ENCODE data around the gene CCR6.

Gene CCR6

DNA sequence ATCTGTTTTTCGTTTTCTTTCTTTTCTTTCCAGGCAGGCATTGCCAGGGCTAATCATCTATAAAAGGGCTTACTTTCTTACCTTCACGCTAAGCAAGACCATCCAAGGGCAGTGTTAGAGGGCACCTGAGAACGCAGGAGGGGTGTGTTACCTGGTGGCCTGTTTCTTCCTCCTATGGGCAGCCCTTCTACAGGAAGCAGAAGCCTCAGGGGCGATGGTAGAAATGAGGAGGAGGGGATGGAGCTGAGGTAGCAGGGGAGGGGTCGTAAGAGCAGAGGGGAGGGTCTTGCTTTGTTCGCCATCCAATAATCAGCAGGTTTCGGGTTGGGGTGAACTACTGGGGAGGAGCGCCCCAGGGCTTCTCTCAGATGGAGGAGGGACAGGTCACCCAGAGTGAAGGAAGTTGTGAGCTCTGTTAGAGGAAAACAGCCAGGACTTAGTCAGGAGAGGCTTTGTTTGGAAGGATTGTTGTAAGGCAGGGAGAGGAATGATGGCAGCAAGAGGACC is 1.5 kb upstream of the CCR6 start:
- no peak for DNase-seq

DNA sequence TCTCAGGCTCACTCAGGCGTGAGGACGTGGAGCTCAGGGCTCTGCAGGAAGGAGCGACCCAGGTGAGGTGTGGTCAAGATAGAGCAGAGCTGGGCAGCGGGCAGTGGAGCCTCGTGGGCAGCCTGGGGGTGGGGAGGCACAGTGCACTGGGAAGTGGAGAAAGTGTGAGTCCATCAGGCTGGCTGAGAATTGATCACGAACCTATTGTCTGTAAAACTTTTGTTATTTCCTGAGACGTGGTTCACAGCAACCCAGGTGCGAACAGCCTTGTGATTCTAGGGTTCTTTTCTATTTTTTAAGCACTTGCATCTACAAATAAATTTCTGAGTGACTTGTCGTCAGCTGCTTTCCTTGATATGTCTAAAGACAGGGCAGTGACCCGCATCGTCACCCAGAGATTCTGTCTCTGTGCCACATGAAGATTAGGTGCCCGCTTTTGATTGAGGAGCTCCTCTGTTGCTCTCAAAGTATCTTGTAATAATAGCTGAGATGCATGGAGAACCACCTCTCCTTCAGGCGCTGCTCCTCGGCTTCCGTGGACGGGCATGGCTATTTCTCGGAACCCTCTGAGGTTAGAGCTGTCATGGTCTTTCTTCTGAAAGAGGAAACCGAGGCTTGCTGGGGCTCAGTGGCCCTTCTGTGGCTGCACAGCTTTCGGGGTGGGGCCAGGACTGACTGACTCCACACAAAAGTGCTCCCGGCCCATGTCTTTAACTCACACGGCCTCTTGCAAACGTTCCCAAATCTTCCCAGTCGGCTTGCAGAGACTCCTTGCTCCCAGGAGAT is 662 bp upstream of the CCR6 start:
- DNase-seq: no peak

DNA sequence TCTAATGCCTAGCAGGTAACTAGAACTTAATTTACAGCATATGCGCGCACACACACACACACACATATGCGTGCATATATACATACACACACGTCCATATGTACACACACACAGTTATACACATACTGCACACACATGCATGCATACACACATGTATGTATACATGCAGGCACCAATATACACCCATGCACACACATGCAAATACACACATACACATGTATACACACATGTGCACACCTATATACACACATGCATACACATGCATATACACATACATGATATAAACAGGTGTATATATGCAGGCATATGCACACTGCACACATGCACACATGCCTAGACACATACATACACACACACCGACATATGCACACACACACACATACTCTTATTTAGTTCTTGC is 1.9 kb downstream of the CCR6 start:
- no peak for DNase-seq

DNA sequence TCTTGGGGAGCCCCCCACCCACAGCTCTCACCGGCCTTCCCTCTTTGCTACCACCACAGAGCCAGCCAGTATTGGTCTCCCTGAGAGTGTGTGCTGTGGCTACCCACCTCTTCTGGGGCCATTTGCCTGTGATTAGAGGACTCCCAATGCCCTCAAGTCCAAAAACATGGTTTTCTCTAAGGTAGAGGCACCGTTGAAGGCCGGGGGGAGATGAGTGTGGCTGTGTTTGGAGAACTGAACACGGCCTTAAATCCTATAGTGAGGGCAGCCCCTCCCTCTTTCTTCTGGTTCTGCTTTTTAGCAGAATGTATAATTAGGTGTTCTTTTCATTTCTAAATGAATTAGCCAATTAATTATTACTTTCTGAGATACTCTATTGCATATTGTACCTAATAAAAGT is 2.5 kb downstream of the CCR6 start:
- DNase-seq: no peak

DNA sequence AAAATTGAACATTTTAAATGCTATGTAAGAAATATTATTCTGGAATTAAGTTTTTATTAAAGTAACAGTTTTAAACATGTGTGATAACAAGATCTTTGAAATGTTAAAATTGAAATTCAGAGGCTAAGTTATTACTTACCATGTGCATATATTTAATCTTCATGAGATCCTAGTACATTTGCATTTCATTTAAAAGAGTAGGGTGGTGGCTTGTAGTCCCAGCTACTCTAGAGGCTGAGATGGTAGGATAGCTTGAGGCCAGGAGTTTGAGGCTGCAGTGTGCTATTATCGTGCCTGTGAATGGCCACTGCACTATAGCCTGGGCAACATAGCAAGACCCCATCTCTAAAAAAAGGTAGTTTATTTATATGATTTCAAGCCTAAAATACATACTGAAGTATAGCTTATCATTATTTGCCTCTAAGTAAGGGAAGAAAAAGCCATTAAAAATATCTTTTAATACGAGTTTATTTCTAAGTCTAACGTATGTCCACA is 3.0 kb downstream of the CCR6 start:
- no peak for DNase-seq

DNA sequence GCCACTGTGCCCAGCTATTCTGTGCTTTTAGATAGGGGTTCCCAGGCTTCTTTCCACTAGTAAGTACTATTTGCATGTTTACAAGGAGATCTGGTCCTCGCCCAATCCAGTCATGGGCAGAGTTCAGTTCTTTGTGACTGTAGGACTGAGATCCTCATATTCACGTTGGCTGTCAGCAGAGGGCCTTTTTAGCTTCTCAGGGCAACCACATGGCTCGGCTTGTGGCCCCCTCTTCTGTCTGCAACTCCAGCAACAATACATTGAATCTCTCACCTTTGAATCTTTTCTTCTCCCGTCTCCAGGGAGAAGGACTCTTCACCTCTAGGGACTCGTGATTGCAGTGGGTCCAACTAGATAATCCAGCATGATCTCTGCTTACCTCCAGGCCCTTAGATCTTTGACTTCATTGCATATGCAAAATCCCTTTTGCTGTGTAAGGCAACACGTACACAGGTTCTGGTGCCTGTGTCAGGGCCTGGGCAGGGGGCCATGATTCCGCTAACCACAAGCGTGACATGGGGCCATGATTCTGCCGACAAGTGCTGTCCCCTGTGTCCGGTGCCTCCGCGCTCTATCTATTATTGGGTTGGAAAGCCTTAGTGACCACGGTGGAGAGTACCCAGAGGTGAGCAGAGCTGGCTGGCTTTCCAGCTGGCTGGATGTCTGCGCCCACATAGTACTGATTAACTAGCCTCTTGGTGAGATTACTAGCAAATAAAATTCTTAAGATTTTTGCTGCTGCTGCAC is 5.1 kb downstream of the CCR6 start:
- DNase-seq: no peak

DNA sequence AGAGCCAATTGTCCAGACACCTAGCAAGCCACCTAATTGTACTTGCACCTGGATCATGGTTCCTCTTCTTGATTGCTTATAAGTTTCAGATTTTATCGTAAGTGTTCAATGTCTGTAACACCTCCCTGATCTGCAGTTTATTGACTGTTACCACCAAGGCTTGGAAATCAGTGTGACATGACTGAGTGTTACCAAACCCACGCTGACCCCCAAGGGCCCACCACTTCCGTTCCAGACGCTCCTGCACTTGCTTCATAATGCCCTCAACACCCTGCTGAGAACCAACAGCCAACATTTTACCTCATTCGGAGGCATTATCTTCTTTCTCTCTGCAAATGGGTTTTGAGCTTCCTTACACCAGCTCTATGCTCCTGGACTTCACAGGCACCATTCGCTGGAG is 6.3 kb downstream of the CCR6 start:
- DNase-seq: no peak

DNA sequence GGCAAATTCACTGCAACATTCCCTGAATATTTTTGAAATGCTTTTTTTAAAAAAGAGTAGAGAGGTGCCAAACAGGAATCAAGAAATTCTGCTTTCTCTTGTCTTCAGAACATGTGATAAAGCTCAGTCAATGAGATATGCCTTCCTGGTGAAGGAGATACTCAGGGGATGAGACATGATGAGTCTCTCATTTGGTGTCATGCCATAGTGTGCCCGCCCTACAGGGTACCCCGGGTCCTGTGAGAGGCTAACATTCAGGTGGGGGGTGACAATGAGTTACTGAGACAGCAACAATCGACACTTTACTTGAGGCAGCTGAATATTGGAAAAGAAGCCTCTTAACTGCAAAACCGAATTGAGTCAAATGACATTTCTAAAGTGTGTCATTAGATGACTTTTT is 6.7 kb downstream of the CCR6 start:
- no peak for DNase-seq

DNA sequence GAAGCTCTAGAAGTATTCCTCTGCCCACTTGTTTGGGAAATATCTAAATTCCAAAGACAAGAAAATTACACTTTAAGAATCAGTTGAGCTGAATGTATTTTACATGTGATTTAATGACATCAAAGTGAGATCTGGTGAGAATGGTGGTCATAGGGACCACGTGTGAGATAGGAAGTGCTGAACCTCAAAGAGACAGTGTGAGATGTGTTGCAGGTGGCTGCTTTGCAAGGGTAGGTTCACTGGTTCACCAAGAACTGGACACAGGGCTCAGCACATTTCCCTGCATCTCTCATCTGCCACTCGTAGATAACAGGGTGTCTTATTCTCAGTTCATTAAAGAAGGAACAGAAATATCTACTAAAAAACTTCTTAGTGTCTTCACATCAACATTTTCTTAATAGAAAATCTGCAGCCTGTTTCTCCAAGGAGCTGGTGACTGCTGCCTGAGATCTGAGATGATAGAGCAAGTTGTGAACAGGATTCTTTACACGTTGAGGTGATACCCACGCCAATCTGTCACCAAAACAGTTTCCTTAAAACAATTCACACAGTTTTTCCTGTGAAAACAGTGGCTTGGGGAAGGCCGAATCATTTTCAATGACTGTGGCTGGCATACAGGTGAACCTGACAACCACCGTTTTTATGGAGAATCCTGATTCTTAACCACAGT is 7.2 kb downstream of the CCR6 start:
- no peak for DNase-seq

DNA sequence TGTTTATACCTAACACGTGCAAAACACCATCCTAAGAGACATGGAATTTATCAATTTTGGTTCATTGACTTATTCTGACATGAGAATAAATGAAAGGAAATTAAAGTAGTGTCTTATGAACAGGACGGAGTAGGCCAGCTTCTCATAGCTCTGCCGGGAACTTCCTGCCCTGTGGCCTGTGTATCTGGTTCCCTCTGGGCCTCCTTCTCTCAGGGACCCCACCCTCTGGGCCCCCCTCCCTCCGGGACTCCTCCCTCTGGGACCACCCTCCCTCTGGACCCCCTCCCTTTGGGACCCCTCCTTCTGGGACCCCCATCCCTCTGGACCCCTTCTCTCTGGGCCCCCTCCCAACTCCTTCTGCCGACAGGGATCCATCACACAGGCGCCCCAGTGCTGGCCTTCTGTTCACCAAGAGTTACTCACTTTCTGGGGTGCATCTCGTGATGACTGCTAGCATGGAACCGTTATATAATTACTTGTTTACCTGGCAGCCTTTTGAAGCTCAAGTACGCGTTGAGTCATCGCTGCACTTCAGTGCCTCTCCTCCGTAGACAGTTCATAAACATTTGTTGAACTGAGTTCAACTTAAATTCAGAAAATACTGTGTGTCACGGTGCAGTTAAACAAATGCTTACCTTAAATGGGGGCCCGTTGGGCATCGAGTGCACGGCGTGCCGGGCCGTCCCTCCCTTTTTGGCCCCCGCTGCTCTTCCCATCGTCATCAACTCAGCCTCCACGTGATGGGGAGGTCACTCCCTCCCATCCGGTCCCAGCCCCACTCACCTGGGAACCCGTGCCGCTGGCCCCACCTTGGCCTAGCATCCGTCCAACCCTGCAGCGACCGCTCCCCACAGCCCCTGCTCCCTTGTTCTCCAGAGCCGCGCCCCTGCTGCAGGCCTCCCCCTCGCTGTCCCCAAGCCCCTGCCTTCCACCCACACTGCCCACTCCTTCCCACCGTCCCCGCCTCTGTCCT is 8.1 kb downstream of the CCR6 start:
- peak; percentile 37 for DNase-seq

DNA sequence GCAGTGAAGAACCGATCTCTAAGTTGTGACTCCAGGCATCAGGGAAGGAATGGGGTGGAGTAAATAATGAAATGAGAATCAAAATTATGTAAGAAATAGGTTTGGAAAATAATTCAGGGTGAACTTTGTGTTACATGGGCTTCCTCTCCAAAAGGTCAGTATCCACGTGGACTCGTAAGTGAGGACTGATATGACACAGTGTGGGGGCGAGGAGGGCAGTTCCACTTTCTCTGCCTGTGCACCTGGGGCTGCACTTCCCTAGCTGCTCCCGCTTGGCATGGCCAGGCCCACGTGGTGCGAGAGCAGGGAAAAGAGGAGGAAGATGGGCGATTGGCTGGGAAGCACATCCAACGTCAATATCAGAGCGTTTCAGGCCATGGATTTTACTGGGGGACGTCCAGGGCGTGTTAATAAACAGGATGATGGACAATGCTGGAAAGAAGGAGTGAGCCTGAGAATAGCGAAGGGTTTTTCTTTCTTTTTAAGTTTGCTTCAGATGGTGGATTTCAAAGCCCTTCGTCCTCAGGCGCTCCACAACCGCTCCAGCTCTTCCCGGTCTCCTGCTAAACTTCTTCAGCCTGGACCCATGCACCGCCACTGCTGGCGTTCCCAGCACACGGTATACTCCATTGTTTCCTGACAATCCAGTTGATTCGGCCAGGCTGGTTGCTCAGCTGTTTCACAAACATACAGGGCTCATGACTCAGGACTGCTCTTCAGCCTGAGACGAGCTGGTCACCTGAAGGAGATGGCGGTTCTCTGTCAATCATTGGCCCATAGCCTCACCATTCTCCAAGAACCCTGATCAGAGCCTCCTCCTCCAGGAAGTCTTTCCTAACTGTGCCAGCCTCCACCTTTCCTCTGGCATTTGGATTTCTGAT is 11.8 kb downstream of the CCR6 start:
- DNase-seq: no peak

DNA sequence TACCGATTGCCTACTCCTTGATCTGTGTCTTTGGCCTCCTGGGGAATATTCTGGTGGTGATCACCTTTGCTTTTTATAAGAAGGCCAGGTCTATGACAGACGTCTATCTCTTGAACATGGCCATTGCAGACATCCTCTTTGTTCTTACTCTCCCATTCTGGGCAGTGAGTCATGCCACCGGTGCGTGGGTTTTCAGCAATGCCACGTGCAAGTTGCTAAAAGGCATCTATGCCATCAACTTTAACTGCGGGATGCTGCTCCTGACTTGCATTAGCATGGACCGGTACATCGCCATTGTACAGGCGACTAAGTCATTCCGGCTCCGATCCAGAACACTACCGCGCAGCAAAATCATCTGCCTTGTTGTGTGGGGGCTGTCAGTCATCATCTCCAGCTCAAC is 13.5 kb downstream of the CCR6 start:
- peak; percentile 21 for DNase-seq

DNA sequence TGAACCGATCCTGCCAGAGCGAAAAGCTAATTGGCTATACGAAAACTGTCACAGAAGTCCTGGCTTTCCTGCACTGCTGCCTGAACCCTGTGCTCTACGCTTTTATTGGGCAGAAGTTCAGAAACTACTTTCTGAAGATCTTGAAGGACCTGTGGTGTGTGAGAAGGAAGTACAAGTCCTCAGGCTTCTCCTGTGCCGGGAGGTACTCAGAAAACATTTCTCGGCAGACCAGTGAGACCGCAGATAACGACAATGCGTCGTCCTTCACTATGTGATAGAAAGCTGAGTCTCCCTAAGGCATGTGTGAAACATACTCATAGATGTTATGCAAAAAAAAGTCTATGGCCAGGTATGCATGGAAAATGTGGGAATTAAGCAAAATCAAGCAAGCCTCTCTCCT is 14.2 kb downstream of the CCR6 start:
- DNase-seq: no peak

DNA sequence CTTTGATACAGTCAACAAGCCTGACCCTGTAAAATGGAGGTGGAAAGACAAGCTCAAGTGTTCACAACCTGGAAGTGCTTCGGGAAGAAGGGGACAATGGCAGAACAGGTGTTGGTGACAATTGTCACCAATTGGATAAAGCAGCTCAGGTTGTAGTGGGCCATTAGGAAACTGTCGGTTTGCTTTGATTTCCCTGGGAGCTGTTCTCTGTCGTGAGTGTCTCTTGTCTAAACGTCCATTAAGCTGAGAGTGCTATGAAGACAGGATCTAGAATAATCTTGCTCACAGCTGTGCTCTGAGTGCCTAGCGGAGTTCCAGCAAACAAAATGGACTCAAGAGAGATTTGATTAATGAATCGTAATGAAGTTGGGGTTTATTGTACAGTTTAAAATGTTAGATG is 15.0 kb downstream of the CCR6 start:
- DNase-seq: no peak

DNA sequence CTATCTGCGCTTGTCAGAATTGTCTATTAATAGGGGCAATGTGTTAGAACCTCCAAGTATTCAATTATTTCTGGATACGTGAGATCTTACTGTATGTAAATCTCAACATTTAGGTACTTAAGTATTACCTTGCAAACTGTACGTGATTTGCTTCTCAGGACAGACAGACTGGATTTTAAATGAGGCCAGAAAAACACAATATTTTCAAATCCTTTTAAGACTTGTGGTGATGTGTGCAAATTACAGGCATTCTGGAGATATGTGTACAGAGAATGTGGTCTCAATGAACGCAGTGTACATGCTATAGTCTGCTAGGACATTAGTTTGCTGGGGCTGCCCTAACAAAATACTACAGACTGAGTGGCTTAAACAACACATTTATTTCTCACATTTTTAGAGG is 16.9 kb downstream of the CCR6 start:
- DNase-seq: no peak

DNA sequence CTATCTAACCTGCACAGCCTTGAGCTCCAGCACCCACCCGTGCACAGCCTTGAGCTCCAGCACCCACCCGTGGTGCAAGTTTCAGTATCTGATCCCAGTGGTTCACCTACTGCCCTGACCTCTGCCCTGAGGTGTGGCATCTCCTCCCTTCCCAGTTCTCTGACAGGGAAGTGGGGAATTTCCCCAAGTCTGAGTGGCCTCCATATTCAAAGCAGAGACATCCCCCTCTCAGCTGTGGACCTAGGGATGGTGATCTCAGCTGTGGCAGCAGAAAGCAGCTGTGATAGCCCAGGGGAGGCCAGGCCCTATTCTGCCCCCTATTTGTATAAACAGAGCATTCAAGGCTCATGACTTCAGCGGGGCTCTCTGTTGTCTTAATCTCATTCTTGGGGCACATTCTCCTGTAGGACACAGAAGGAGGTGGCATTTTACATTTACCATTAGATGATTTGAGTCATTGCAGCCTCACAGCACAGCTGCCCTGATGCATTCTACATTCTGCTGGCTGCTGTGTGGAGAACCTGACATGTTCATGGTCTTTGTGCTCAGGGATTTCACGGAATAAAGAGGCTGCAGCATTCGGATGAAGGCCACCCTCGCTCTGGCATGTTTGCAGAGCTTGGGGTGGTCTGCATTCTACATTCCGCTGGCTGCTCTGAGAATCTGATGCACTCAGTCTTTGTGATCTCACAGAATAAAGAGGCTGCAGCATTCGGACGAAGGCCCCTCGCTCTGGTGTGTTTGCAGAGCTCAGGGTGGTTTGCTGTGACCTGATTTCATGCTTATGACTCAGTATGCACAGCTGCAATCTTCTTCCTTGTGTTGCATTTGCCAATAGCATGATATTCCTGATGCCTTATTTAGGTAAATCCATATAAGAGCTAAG is 17.9 kb downstream of the CCR6 start:
- peak; percentile 16 for DNase-seq

DNA sequence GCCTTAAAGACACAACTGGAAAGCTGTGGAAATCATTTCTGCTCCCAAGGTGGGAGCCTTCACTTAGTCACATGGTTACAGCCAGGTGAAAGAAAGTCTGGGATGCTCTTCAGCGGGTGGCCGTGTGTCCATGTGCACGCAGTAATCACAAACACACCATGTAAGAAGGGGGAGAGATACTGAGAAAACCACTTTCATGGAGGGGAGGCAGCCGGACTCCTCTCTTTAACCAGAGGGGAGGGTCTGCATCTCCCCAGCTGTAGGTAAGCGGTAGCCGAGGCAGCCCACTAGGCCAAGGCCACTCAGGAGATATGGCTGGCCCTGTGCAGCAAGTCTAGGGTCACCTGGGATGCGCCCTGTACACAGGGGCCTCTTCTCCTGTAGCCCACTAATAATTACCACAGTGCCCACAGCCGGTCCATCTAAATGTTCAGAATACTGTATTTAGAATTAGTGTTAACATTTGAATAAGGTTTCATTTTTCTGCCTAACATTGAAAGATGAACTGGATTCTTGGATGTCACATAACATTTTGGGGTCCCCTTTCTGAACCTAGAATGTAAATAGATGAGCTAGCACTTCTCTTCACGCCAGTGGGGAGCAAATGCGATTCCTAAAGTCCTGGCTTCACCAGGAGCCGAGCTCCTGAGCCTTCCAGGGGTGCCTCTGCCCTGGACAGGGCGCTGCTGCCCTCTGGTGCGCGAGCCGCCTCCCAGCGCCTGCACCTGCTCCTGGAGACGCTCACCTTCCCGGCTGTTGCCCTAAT is 19.0 kb downstream of the CCR6 start:
- peak; percentile 68 for DNase-seq

DNA sequence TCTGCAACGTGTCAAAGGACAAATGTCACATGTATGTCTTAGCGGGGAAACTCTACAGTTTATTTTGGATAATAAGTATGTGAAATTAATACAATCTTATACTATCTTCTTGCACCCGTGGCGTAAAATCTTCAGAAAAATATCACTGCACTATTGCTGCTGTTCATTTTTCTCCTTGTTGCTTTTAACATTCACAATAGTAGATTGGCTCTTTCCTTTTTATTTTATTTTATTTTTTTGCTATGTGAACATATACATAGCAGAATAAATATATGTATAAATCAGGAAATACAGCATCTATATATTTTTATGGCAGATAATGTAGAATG is 19.5 kb downstream of the CCR6 start:
- no peak for DNase-seq

DNA sequence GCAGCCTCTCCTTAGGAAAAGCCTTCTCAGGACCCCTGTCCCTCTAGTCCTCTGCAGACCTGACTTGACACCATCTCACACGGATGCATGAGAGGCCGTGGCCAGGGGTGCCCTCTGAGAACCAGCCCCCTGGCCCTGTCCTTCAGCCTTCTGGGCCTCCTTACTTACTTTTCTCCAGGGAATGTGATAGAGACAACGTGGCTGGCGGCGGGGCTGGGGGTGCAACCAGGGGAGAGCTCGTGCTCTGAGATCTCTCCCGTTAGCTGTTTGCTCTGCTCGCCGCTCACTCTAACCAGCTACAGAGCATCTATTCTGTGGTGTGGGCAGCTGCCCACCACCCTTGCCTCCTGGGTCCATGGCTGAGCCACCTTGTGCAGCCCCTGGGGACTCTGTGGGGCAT is 20.1 kb downstream of the CCR6 start:
- DNase-seq: no peak

DNA sequence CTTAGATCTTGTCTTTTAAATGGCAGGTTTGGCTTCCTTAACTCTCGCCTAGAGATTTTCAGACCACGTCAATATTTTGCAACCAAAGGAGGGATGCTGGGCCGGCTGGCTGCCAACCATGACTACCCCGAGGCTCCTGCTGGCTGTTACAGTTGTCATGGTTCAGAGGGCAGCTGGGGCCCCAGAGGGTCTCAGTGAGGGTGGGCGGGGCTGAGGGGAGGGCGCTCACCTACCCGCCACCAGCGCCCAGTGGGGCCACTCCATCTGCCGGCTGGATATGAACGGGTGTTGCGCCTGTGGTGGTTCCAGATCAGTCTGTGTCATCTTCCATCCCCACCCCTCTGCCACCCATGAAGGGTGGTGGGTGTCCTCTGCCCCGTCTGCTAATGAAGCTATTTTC is 22.6 kb downstream of the CCR6 start:
- no peak for DNase-seq

Measured in CD4-positive, alpha-beta T cell treated with Interleukin-6 for 4 hours (primary cell).